GM19438 (cell line): ENCODE measurements around the gene RIMBP3B.
A peak's percentile ranks its signal among the peaks of the same experiment; 100 is the strongest.
"Not testable (repeated sequence)": the region's sequence is repeated elsewhere in the genome, so short reads cannot be mapped to it uniquely, and the experiment has no call there.

Source experiments
- ATAC-seq: cut with Tn5 transposase; IDR thresholded peaks from one replicate; pipeline ENCODE4 v1.9.1; 2021; ENCODE audit warnings: low read depth; ENCODE audit not compliant: unreplicated experiment

Gene RIMBP3B

GRCh38 chr22:21383701-21384467 is at the start of gene RIMBP3B:
RIMBP3B (plus strand) TSS chr22:21383751; CDS start chr22:21383859, 108 bp downstream.
- ATAC-seq, result peak; percentile 80

GRCh38 chr22:21357527-21357926 is 26.0 kb upstream of the RIMBP3B start:
- ATAC-seq, result not testable (repeated sequence)

- ATAC-seq, result not testable (repeated sequence)
Measured at GRCh38 chr22:21360525-21360924, 23.0 kb upstream of the RIMBP3B start.

- not testable (repeated sequence) for ATAC-seq
Measured at GRCh38 chr22:21362473-21362872, 21.1 kb upstream of the RIMBP3B start.

GRCh38 chr22:21363061-21363460 is 20.5 kb upstream of the RIMBP3B start:
- ATAC-seq, result not testable (repeated sequence)

GRCh38 chr22:21363803-21364202 is 19.7 kb upstream of the RIMBP3B start:
- not testable (repeated sequence) for ATAC-seq

- ATAC-seq, result not testable (repeated sequence)
Measured at GRCh38 chr22:21364362-21364761, 19.2 kb upstream of the RIMBP3B start.

- ATAC-seq, result not testable (repeated sequence)
Measured at GRCh38 chr22:21365337-21365736, 18.2 kb upstream of the RIMBP3B start.

- ATAC-seq, result not testable (repeated sequence)
Measured at GRCh38 chr22:21368603-21369310, 14.8 kb upstream of the RIMBP3B start.

GRCh38 chr22:21375880-21376279 is 7.7 kb upstream of the RIMBP3B start:
- not testable (repeated sequence) for ATAC-seq

GRCh38 chr22:21384468-21385357 is 1.2 kb downstream of the RIMBP3B start:
- peak; percentile 37 for ATAC-seq

GRCh38 chr22:21389480-21389879 is 5.9 kb downstream of the RIMBP3B start:
- ATAC-seq, result not testable (repeated sequence)

- ATAC-seq, result not testable (repeated sequence)
Measured at GRCh38 chr22:21390013-21390412, 6.5 kb downstream of the RIMBP3B start.

- not testable (repeated sequence) for ATAC-seq
Measured at GRCh38 chr22:21394613-21395012, 11.1 kb downstream of the RIMBP3B start.

GRCh38 chr22:21401197-21401969 is 17.8 kb downstream of the RIMBP3B start:
- not testable (repeated sequence) for ATAC-seq

GRCh38 chr22:21402763-21403314 is 19.3 kb downstream of the RIMBP3B start:
- ATAC-seq, result not testable (repeated sequence)

GRCh38 chr22:21407139-21407538 is 23.6 kb downstream of the RIMBP3B start:
- ATAC-seq, result not testable (repeated sequence)

GRCh38 chr22:21407792-21408191 is 24.2 kb downstream of the RIMBP3B start:
- not testable (repeated sequence) for ATAC-seq

GRCh38 chr22:21416375-21416774 is 32.8 kb downstream of the RIMBP3B start:
- ATAC-seq, result not testable (repeated sequence)
